ENCODE measurements around the gene OPRL1.

OPRL1 gene

GRCh38 chr20:64072498-64073063, 7.3 kb upstream of the OPRL1 start:
- ATAC-seq: no peak
- no peak for DNase-seq

GRCh38 chr20:64073476-64074183, 6.3 kb upstream of the OPRL1 start:
- DNase-seq: no peak
- ATAC-seq: no peak

- no peak for ATAC-seq
- no peak for DNase-seq
Measured at GRCh38 chr20:64074184-64074789, 5.6 kb upstream of the OPRL1 start.

- no peak for DNase-seq
- no peak for ATAC-seq
Measured at GRCh38 chr20:64074963-64075362, 4.9 kb upstream of the OPRL1 start.

GRCh38 chr20:64075556-64075955, 4.3 kb upstream of the OPRL1 start:
- ATAC-seq (no peak), DNase-seq (no peak)

GRCh38 chr20:64076061-64076997, 3.6 kb upstream of the OPRL1 start:
- DNase-seq: no peak
- ATAC-seq: no peak

- DNase-seq: peak; percentile 62
Measured at GRCh38 chr20:64077094-64077493, 2.8 kb upstream of the OPRL1 start.

GRCh38 chr20:64077541-64077875, 2.4 kb upstream of the OPRL1 start:
- ATAC-seq: no peak
- DNase-seq: no peak

More at GRCh38 chr20:64077094-64077493, 2.8 kb upstream of the OPRL1 start:
- peak; percentile 25 for ATAC-seq

- peak; percentile 67 for DNase-seq
- peak; percentile 17 for ATAC-seq
Measured at GRCh38 chr20:64077876-64078551, 1.9 kb upstream of the OPRL1 start.

GRCh38 chr20:64078934-64079272, 979 bp upstream of the OPRL1 start:
- no peak for ATAC-seq
- no peak for DNase-seq

- ATAC-seq: peak; percentile 52
- DNase-seq: peak; percentile 81
Measured at GRCh38 chr20:64079273-64080012, 439 bp upstream of the OPRL1 start, which contains the start of gene RGS19. RGS19 (minus strand) TSS chr20:64079518; CDS start chr20:64076886, 2,632 bp downstream.

- DNase-seq: no peak
- ATAC-seq: no peak
Measured at GRCh38 chr20:64080813-64081623, 1.1 kb downstream of the OPRL1 start.

- DNase-seq: no peak
- no peak for ATAC-seq
Measured at GRCh38 chr20:64081624-64081964, 1.7 kb downstream of the OPRL1 start.

GRCh38 chr20:64082126-64082731, 2.3 kb downstream of the OPRL1 start:
- ATAC-seq: no peak
- no peak for DNase-seq

- DNase-seq (no peak), ATAC-seq (no peak)
Measured at GRCh38 chr20:64082820-64083377, 3.0 kb downstream of the OPRL1 start.

GRCh38 chr20:64083378-64083803, 3.5 kb downstream of the OPRL1 start:
- DNase-seq: peak; percentile 85

GRCh38 chr20:64083804-64084684, 4.2 kb downstream of the OPRL1 start, which contains the start of gene LKAAEAR1:
LKAAEAR1 (minus strand) TSS chr20:64084398; CDS start chr20:64084219, 179 bp downstream.
- ATAC-seq (no peak), DNase-seq (no peak)

More at GRCh38 chr20:64083378-64083803, 3.5 kb downstream of the OPRL1 start:
- peak; percentile 38 for ATAC-seq

GRCh38 chr20:64084685-64085152, 4.8 kb downstream of the OPRL1 start:
- ATAC-seq (no peak), DNase-seq (no peak)

Data from stimulated activated naive CD8-positive, alpha-beta T cell treated with anti-CD3 and anti-CD28 coated beads, Interleukin-15, Interleukin-2, amounts not matched to agents 100 U/mL and 50 U/mL, for 24 hours (primary cell).